A673 (cell line): ENCODE results near the gene ME3.
"Not testable (repeated sequence)": the region's sequence is repeated elsewhere in the genome, so short reads cannot be mapped to it uniquely, and the experiment has no call there.

Experiments used
- CTCF ChIP-seq: fragments of 300-800, 200-600 bp; sonication (generic); conservative IDR thresholded peaks from 2 replicates; pipeline ENCODE4 v1.5.1; 2017; ENCODE audit warnings: low read depth, mild to moderate bottlenecking, antibody characterized with exemption, low read length, moderate library complexity, mixed read lengths
- EZH2 ChIP-seq: fragments of 200-600 bp; sonication (generic); IDR thresholded peaks from 2 replicates; pipeline ENCODE4 v1.6.1; 2017; ENCODE audit warnings: borderline replicate concordance, low read depth, mild to moderate bottlenecking, mixed read lengths, antibody characterized with exemption, low read length; ENCODE audit not compliant: poor library complexity, severe bottlenecking

- TF ChIP-seq CTCF, EZH2: not testable (repeated sequence)
Observed at GRCh38 chr11:86645212-86645611, 27.2 kb downstream of the ME3 start.
